ENCODE results near the gene PDE3B. TPM values are rescaled to one million over a fixed set of nuclear protein-coding genes. Genes with fewer than 3 reads are reported as not detected.

Gene PDE3B
- polyA plus RNA-seq, 4 donors = 0.67 to 25.8 (median 2.4) TPM

GRCh38 chr11:14894657-14895598 is 251.3 kb downstream of the PDE3B start:
- FAIRE-seq = no peak
- no peak for DNase-seq
- Histone ChIP-seq H3K27ac (ENCODE audit: low read depth in 1 of 3, low read length in 2 of 3) (no peak overlapping the region), H3K4me3 (ENCODE audit: low read depth in 1 of 3, low read length in 3 of 3) (no peak overlapping the region), H3K4me1 (ENCODE audit: control insufficient read depth in 3 of 3, insufficient read depth in 2 of 3, low read depth in 1 of 3, low read length in 2 of 3) (peaks cover 0 to 11% (median 0%) of the 10 kb centered on the region in 3 donors), H3K27me3 (ENCODE audit: control insufficient read depth in 3 of 3, insufficient read depth in 3 of 3, low read length in 3 of 3) (no peaks in the 10 kb centered on the region), H3K9me3 (ENCODE audit: control insufficient read depth in 2 of 2, insufficient read depth in 1 of 2, low read depth in 1 of 2, low read length in 1 of 2) (peaks cover 0 to 2% of the 10 kb centered on the region in 2 donors), H3K36me3 (ENCODE audit: control insufficient read depth in 3 of 3, insufficient read depth in 2 of 3, low read depth in 1 of 3, low read length in 3 of 3) (no peaks in the 10 kb centered on the region)
- WGBS, 3 donors = 68 to 76% (median 71%) methylated on average over 5 of the region's 5 CpGs

- Histone ChIP-seq H3K27me3 (ENCODE audit: control insufficient read depth in 3 of 3, insufficient read depth in 3 of 3, low read length in 3 of 3) (no peaks in the 10 kb centered on the region), H3K27ac (ENCODE audit: low read depth in 1 of 3, low read length in 2 of 3) (no peak overlapping the region), H3K9me3 (ENCODE audit: control insufficient read depth in 2 of 2, insufficient read depth in 1 of 2, low read depth in 1 of 2, low read length in 1 of 2) (peaks cover 0 to 1% of the 10 kb centered on the region in 2 donors), H3K4me3 (ENCODE audit: low read depth in 1 of 3, low read length in 3 of 3) (no peak overlapping the region), H3K4me1 (ENCODE audit: control insufficient read depth in 3 of 3, insufficient read depth in 2 of 3, low read depth in 1 of 3, low read length in 2 of 3) (peaks cover 0 to 5% (median 0%) of the 10 kb centered on the region in 3 donors), H3K36me3 (ENCODE audit: control insufficient read depth in 3 of 3, insufficient read depth in 2 of 3, low read depth in 1 of 3, low read length in 3 of 3) (no peaks in the 10 kb centered on the region)
- no peak for FAIRE-seq
- WGBS, 3 donors = 75 to 94% (median 90%) methylated on average over 3 of the region's 3 CpGs
- no peak for DNase-seq
Observed at GRCh38 chr11:14898355-14898754, 254.8 kb downstream of the PDE3B start.

- Histone ChIP-seq H3K4me3 (ENCODE audit: low read depth in 1 of 3, low read length in 3 of 3) (no peak overlapping the region), H3K36me3 (ENCODE audit: control insufficient read depth in 3 of 3, insufficient read depth in 2 of 3, low read depth in 1 of 3, low read length in 3 of 3) (no peaks in the 10 kb centered on the region), H3K27ac (ENCODE audit: low read depth in 1 of 3, low read length in 2 of 3) (no peak overlapping the region), H3K27me3 (ENCODE audit: control insufficient read depth in 3 of 3, insufficient read depth in 3 of 3, low read length in 3 of 3) (no peaks in the 10 kb centered on the region), H3K4me1 (ENCODE audit: control insufficient read depth in 3 of 3, insufficient read depth in 2 of 3, low read depth in 1 of 3, low read length in 2 of 3) (peaks cover 0 to 5% (median 0%) of the 10 kb centered on the region in 3 donors), H3K9me3 (ENCODE audit: control insufficient read depth in 2 of 2, insufficient read depth in 1 of 2, low read depth in 1 of 2, low read length in 1 of 2) (no peaks in the 10 kb centered on the region)
- WGBS, 3 donors = 55 to 70% (median 55%) methylated on average over 2 of the region's 2 CpGs
- FAIRE-seq (no peak), DNase-seq (peak; percentile 30 to 45)
Observed at GRCh38 chr11:14898906-14899305, 255.3 kb downstream of the PDE3B start.

- Histone ChIP-seq H3K4me1 (ENCODE audit: control insufficient read depth in 3 of 3, insufficient read depth in 2 of 3, low read depth in 1 of 3, low read length in 2 of 3) (peaks cover 0 to 12% (median 2%) of the 10 kb centered on the region in 3 donors), H3K27me3 (ENCODE audit: control insufficient read depth in 3 of 3, insufficient read depth in 3 of 3, low read length in 3 of 3) (no peaks in the 10 kb centered on the region), H3K4me3 (ENCODE audit: low read depth in 1 of 3, low read length in 3 of 3) (no peak overlapping the region), H3K9me3 (ENCODE audit: control insufficient read depth in 2 of 2, insufficient read depth in 1 of 2, low read depth in 1 of 2, low read length in 1 of 2) (no peaks in the 10 kb centered on the region), H3K36me3 (ENCODE audit: control insufficient read depth in 3 of 3, insufficient read depth in 2 of 3, low read depth in 1 of 3, low read length in 3 of 3) (no peaks in the 10 kb centered on the region), H3K27ac (ENCODE audit: low read depth in 1 of 3, low read length in 2 of 3) (no peak overlapping the region)
- DNase-seq (no peak), FAIRE-seq (no peak)
- 10 to 31% (median 24%) methylated on average over 1 of the region's 1 CpG for WGBS, 3 donors
Observed at GRCh38 chr11:14902650-14903350, 259.2 kb downstream of the PDE3B start.

- WGBS, 3 donors = 5 to 23% (median 17%) methylated on average over 26 of the region's 26 CpGs
- FAIRE-seq (no peak), DNase-seq (peak; percentile 60 to 90)
- Histone ChIP-seq H3K9me3 (ENCODE audit: control insufficient read depth in 2 of 2, insufficient read depth in 1 of 2, low read depth in 1 of 2, low read length in 1 of 2) (no peaks in the 10 kb centered on the region), H3K4me3 (ENCODE audit: low read depth in 1 of 3, low read length in 3 of 3) (peak overlapping the region; percentile 38 to 61 (median 39)), H3K27ac (ENCODE audit: low read depth in 1 of 3, low read length in 2 of 3) (no peak overlapping the region), H3K27me3 (ENCODE audit: control insufficient read depth in 3 of 3, insufficient read depth in 3 of 3, low read length in 3 of 3) (no peaks in the 10 kb centered on the region), H3K36me3 (ENCODE audit: control insufficient read depth in 3 of 3, insufficient read depth in 2 of 3, low read depth in 1 of 3, low read length in 3 of 3) (no peaks in the 10 kb centered on the region), H3K4me1 (ENCODE audit: control insufficient read depth in 3 of 3, insufficient read depth in 2 of 3, low read depth in 1 of 3, low read length in 2 of 3) (peaks cover 0 to 6% (median 2%) of the 10 kb centered on the region in 3 donors)
Observed at GRCh38 chr11:14904745-14905103, 261.1 kb downstream of the PDE3B start.

GRCh38 chr11:14905104-14906033 is 261.8 kb downstream of the PDE3B start:
- no peaks in the 10 kb centered on the region for H3K36me3 ChIP-seq (ENCODE audit: control insufficient read depth in 3 of 3, insufficient read depth in 2 of 3, low read depth in 1 of 3, low read length in 3 of 3)
- 6 to 46% (median 42%) methylated on average over 56 to 58 of the region's 58 CpGs for WGBS, 3 donors
- FAIRE-seq = no peak
- no peaks in the 10 kb centered on the region for H3K27me3 ChIP-seq (ENCODE audit: control insufficient read depth in 3 of 3, insufficient read depth in 3 of 3, low read length in 3 of 3)
- H3K27ac ChIP-seq (ENCODE audit: low read depth in 1 of 3, low read length in 2 of 3) = peak overlapping the region in 1 of 3 donors; percentile 59
- H3K9me3 ChIP-seq (ENCODE audit: control insufficient read depth in 2 of 2, insufficient read depth in 1 of 2, low read depth in 1 of 2, low read length in 1 of 2) = no peaks in the 10 kb centered on the region
- H3K4me1 ChIP-seq (ENCODE audit: control insufficient read depth in 3 of 3, insufficient read depth in 2 of 3, low read depth in 1 of 3, low read length in 2 of 3) = peaks cover 0 to 6% (median 2%) of the 10 kb centered on the region in 3 donors
- DNase-seq = peak; percentile 30 to 83
- peak overlapping the region; percentile 38 to 61 (median 39) for H3K4me3 ChIP-seq (ENCODE audit: low read depth in 1 of 3, low read length in 3 of 3)

GRCh38 chr11:14906578-14906977 is 263.0 kb downstream of the PDE3B start:
- Histone ChIP-seq H3K4me1 (ENCODE audit: control insufficient read depth in 3 of 3, insufficient read depth in 2 of 3, low read depth in 1 of 3, low read length in 2 of 3) (peaks cover 0 to 6% (median 2%) of the 10 kb centered on the region in 3 donors), H3K27ac (ENCODE audit: low read depth in 1 of 3, low read length in 2 of 3) (no peak overlapping the region), H3K9me3 (ENCODE audit: control insufficient read depth in 2 of 2, insufficient read depth in 1 of 2, low read depth in 1 of 2, low read length in 1 of 2) (no peaks in the 10 kb centered on the region), H3K4me3 (ENCODE audit: low read depth in 1 of 3, low read length in 3 of 3) (no peak overlapping the region), H3K36me3 (ENCODE audit: control insufficient read depth in 3 of 3, insufficient read depth in 2 of 3, low read depth in 1 of 3, low read length in 3 of 3) (no peaks in the 10 kb centered on the region), H3K27me3 (ENCODE audit: control insufficient read depth in 3 of 3, insufficient read depth in 3 of 3, low read length in 3 of 3) (no peaks in the 10 kb centered on the region)
- 74 to 84% (median 78%) methylated on average over 5 of the region's 5 CpGs for WGBS, 3 donors
- DNase-seq (no peak), FAIRE-seq (no peak)

GRCh38 chr11:14906993-14907392 is 263.4 kb downstream of the PDE3B start:
- no peak for DNase-seq

More at GRCh38 chr11:14906993-14907392, 263.4 kb downstream of the PDE3B start:
- Histone ChIP-seq H3K4me3 (ENCODE audit: low read depth in 1 of 3, low read length in 3 of 3) (no peak overlapping the region), H3K27me3 (ENCODE audit: control insufficient read depth in 3 of 3, insufficient read depth in 3 of 3, low read length in 3 of 3) (no peaks in the 10 kb centered on the region), H3K9me3 (ENCODE audit: control insufficient read depth in 2 of 2, insufficient read depth in 1 of 2, low read depth in 1 of 2, low read length in 1 of 2) (no peaks in the 10 kb centered on the region), H3K4me1 (ENCODE audit: control insufficient read depth in 3 of 3, insufficient read depth in 2 of 3, low read depth in 1 of 3, low read length in 2 of 3) (peaks cover 0 to 6% (median 2%) of the 10 kb centered on the region in 3 donors), H3K27ac (ENCODE audit: low read depth in 1 of 3, low read length in 2 of 3) (no peak overlapping the region), H3K36me3 (ENCODE audit: control insufficient read depth in 3 of 3, insufficient read depth in 2 of 3, low read depth in 1 of 3, low read length in 3 of 3) (no peaks in the 10 kb centered on the region)
- 80 to 91% (median 86%) methylated on average over 6 of the region's 6 CpGs for WGBS, 3 donors
- no peak for FAIRE-seq
